GM19438 (cell line): ENCODE results near the gene ZNF442.
"Not testable (repeated sequence)": the region's sequence is repeated elsewhere in the genome, so short reads cannot be mapped to it uniquely, and the experiment has no call there.

Experiments
- ATAC-seq: cut with Tn5 transposase; IDR thresholded peaks from one replicate; pipeline ENCODE4 v1.9.1; 2021; ENCODE audit warnings: low read depth; ENCODE audit not compliant: unreplicated experiment

ZNF442 gene

GRCh38 chr19:12331211-12331941 lies 34.1 kb downstream of the ZNF442 start:
- no peak for ATAC-seq

- ATAC-seq = no peak
Measured at GRCh38 chr19:12330340-12330739, 35.1 kb downstream of the ZNF442 start.

GRCh38 chr19:12325690-12326089 lies 39.8 kb downstream of the ZNF442 start:
- no peak for ATAC-seq

- no peak for ATAC-seq
Measured at GRCh38 chr19:12318782-12319413, 46.6 kb downstream of the ZNF442 start.

GRCh38 chr19:12314553-12314952 lies 50.9 kb downstream of the ZNF442 start:
- no peak for ATAC-seq

- ATAC-seq = not testable (repeated sequence)
Measured at GRCh38 chr19:12308891-12309290, 56.6 kb downstream of the ZNF442 start.
